Cerebellar cortex (tissue), 1 donor: Measurements from ENCODE around the gene NUP214.
"Not testable (repeated sequence)": the region's sequence is repeated elsewhere in the genome, so short reads cannot be mapped to it uniquely, and the experiment has no call there.

Experiments used
- DNase-seq: peaks from one replicate; pipeline ENCODE4 v3.0.0-alpha.2; 2015; ENCODE audit warnings: low spot score

Gene NUP214

DNA sequence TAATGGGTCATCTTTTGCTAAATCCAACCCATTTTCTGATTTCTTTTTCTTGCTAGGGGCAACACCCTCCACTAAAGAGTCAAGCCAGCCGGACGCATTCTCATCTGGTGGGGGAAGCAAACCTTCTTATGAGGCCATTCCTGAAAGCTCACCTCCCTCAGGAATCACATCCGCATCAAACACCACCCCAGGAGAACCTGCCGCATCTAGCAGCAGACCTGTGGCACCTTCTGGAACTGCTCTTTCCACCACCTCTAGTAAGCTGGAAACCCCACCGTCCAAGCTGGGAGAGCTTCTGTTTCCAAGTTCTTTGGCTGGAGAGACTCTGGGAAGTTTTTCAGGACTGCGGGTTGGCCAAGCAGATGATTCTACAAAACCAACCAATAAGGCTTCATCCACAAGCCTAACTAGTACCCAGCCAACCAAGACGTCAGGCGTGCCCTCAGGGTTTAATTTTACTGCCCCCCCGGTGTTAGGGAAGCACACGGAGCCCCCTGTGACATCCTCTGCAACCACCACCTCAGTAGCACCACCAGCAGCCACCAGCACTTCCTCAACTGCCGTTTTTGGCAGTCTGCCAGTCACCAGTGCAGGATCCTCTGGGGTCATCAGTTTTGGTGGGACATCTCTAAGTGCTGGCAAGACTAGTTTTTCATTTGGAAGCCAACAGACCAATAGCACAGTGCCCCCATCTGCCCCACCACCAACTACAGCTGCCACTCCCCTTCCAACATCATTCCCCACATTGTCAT is 72.0 kb downstream of the NUP214 start:
- DNase-seq, result no peak

DNA sequence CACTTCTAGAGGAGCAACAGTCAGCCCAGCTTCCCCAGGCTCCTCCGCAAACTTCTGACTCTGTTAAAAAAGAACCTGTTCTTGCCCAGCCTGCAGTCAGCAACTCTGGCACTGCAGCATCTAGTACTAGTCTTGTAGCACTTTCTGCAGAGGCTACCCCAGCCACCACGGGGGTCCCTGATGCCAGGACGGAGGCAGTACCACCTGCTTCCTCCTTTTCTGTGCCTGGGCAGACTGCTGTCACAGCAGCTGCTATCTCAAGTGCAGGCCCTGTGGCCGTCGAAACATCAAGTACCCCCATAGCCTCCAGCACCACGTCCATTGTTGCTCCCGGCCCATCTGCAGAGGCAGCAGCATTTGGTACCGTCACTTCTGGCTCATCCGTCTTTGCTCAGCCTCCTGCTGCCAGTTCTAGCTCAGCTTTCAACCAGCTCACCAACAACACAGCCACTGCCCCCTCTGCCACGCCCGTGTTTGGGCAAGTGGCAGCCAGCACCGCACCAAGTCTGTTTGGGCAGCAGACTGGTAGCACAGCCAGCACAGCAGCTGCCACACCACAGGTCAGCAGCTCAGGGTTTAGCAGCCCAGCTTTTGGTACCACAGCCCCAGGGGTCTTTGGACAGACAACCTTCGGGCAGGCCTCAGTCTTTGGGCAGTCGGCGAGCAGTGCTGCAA is 72.8 kb downstream of the NUP214 start:
- DNase-seq, result no peak

DNA sequence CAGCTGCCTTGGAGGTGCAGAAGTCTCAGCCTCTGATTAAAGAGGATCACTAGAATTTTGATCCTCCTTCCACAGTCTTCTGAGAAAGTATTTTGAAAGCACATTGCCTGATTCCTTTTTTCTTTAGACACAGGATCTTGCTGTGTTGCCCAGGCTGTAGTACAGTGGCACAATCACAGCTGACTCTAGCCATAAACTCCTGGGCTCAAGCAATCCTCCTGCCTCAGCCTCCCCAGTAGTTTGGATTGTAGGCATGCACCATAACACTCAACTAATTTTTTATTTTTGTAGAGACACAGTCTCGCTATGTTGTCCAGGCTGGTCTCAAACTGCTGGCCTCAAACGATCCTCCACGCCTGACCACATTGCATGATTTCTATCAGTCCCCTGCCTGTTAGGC is 76.5 kb downstream of the NUP214 start:
- no peak for DNase-seq

DNA sequence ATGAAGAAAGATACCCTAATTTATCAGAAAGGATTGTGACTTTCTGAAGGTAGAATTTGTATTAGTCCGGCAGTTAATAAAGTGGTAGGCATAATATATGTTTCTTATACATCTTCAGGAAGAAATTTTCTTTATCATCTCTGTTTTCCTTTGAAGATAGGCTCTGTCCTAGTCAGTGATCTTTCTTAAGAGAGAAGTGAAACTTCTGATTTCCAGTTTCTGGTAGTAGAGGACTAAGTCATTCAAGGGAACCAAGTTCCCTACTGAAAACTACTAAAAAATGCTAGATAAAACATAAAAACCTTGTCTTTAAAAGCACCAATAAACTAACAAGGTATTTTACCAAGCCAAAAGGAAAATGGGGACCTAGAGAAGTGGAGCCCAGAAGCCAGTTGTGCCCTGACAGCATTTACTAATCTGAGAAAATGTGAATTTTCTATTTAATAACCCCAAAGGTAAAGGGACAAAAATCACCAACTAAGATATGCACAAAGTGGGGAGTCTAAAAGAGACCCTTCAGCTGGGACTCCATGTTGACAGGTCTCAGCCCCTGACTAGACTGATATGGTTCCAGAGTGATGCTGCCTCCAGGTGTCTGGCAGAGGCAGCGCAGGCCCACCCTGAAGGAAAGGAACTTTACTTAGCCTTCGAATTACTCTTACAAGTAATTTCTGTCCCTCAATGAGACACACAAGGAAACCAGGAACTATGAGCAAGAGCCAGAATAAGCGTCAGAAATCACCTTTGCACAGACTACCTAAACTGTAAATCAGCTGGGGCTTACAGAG is 78.2 kb downstream of the NUP214 start:
- no peak for DNase-seq

DNA sequence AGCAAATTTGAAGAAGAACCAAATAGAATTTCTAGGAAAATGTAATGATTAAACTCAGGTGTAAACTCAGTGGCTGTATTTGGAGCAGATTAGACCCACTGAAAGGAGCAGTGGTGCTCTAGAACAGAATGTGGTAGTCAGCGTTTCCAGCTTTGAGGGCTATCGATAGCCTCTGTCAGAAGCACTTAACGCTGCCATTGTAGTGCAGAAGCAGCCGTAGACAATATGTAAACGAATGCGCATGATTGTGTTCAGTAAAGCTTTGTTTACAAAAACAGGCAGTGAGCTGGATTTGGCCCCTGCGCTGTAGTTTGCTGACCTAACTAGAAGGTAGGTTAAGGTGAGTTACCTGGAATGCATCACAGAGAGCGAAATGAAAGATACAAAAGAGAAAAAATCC is 78.9 kb downstream of the NUP214 start:
- DNase-seq, result no peak

DNA sequence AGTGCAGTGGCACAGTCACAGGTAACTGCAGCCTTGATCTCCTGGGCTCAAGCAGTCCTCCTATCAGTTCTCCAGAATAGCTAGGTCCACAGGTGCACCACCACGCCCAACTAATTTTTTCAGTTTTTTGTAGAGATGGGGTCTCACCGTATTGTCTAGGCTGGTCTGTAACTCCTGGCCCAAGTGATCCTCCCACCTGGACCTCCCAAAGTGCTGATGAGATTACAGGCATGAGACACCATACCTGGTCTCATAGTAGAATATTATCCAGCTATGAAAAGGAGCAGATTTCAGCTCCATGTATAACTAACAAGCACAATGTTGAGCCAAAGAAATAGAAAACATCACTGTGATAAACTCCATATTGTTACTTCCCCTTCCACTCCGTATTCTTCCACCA is 81.1 kb downstream of the NUP214 start:
- DNase-seq, result no peak

DNA sequence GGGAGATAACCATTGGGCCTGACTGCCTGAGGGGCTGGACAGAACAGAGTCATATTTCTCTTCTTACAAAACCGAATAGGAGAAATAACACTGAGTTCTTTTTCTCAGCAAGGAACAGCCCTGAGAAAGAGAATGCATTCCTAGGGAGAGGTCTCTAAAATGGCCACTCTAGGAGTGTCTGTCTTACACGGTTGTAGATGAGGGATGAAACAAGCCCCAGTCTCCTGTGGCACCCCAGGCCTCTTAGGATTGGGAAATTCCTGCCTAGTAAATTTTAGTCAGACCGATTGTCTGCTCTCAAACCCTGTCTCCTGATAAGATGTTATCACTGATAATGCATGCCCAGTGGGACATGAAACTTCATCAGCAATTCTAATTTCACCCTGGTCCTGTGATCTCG is 86.5 kb downstream of the NUP214 start:
- not testable (repeated sequence) for DNase-seq

DNA sequence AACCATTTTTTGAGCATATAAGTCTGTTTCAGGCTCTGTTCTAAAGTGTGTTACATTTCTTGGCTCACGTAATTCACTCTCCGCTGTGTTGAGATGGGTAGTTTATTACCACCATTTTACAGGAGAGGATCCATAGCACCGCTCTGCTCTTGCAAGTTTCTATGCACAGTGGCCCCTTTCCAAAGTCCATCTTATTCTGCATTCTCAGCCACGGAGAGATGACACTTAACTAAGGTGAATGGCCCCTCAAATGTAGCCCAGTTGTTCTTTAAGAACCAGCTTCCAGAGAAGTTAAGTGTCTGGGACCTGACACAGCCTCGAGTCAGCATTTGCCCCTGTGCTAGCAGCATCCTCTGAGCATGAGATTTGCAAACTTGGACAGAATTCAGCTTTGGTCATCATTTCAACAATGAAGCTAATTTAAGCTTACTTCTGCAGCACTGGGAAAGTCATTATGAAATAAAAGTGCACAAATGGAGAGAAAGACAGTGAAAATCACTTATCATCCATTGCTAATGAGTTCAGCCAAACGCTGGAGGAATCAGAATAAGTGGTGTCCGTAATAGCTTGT is 89.0 kb downstream of the NUP214 start:
- no peak for DNase-seq

DNA sequence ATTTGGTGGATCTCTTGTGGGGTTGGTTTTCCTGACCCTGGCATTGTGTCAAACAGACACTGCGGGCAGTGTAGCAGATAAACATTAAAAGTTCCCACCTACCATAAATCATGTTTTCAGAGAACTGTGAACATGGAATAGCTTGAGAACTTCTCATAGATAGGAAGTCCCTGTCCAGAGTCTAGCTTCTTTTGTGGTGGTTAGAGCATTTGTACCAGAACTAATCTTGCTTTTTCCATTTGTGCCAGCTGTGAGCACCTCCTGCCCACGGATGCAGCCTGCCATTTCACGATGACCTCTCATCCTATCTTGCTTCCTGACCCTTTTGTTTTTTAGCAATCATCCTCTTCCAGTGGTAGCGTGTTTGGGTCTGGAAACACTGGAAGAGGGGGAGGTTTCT is 89.5 kb downstream of the NUP214 start:
- DNase-seq, result no peak

DNA sequence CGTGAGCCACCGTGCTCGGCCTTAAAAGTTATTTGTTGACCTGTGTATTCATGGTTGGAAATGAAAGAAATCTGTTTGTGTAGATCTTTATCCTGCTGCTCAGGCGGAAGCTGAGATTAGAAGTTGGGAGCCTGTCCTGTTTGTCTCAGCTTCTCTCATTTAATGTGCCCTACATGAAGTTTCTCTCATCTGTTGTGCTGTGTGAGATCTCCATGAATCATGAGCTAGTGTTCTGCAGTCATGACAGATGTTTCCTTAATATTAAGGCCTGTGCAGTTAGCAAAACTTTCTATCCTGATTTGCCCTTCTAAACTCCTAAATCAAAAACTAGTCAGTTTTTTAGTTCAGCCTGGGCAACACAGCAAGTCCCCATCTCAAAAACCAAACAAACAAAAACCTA is 91.4 kb downstream of the NUP214 start:
- no peak for DNase-seq

DNA sequence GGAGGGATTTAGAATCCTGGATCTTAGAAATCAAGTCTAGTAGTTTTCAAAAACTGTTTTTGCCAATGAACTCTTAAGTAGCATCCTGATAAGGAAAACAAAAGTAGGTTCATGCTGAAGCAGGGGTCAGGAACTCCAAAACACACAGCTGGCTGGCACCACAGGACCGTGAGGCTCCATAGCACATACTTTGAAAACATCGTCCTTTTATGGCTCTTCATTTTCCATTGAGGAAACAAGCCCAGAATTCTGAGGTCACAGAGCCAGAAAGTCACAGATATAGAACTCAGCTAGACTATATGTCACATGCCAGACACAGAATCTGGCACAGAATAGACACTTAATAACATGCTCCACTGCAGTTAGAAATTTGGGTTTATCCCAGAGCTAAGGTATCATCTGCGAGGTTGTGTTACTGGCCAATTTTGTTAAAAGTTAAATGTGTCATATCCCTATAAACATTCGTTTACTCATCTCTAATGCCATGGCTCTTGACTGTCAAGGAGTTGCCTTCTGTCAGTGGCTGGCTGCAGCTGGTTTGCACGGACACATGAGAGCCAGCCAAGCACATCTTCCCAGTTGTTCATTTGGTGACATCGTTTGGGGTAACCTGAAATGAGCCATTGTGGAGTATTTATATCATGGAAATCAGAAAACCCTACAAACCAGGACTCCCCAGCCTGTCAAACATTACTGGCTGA is 92.1 kb downstream of the NUP214 start:
- no peak for DNase-seq

DNA sequence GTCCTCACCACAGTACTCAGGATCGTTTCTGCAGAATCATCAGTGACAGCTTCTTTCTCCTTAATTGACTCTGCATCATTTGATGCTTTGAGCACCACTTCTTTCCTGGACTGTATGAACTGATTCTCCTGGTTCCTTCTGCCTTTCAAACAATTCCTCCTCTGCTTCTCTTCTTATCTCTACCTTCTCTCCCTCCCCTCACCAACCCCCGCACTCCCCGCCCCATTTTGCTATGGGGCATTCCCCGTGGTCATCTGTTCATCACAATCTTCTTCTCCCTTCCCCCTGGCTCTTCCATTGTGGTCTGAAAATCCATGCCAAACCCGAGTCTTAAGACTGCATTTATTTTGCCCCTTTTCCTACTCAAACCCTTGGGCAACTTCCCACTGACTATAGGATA is 93.0 kb downstream of the NUP214 start:
- DNase-seq, result no peak

DNA sequence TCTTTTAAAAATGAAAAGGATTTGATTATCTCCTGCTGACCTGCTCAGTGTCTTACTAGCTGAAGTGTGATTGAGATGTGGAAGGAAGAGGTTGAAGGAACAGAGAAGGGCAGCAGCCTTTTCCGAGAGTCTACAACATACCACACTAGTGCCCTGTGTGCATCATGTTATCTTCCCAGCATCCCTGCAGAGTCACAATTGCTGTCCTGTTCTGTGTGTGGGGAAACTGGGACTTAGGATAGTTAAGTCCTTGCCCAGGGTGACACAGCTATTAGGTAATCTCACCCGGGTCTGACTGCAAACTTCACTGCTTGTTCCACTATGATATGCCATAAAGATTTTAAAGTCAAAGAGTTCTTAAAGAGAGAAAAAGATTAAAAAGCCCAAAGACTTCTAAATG is 95.1 kb downstream of the NUP214 start:
- no peak for DNase-seq

DNA sequence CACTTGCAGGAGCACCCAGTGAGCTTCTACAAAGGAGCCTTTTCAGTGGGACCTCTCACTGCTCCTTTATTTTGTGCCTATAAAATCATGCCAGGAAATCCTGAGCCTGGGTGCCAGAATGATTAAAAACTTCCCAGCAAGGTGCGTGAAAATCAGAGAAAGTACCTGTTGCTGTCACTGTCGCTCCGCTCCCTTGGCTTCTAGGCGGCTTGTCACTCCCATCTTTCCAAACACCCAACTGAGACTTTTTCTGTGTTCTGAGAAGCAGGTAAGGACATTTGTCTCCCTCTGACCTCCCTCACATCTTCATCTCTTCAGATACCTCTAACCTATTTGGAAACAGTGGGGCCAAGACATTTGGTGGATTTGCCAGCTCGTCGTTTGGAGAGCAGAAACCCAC is 97.1 kb downstream of the NUP214 start:
- no peak for DNase-seq

DNA sequence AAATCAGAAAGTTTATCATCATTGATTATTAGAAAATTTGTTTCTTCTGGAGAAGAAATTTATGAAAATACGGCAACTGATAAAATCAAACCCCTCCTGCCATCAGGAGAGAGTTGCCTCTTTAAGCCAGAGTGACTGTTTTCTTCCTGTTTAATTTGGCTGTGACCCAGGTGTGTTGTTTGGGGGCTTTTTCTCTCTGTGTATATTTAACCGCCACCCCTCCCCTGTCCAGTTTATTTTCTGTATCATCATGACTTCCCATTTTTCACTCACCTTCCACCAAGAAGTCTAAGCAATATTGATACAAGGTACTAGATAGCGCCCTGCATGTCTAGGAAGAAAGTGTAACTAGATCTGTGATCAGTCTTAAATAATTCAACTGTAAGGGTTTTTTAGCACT is 100.8 kb downstream of the NUP214 start:
- DNase-seq, result no peak

DNA sequence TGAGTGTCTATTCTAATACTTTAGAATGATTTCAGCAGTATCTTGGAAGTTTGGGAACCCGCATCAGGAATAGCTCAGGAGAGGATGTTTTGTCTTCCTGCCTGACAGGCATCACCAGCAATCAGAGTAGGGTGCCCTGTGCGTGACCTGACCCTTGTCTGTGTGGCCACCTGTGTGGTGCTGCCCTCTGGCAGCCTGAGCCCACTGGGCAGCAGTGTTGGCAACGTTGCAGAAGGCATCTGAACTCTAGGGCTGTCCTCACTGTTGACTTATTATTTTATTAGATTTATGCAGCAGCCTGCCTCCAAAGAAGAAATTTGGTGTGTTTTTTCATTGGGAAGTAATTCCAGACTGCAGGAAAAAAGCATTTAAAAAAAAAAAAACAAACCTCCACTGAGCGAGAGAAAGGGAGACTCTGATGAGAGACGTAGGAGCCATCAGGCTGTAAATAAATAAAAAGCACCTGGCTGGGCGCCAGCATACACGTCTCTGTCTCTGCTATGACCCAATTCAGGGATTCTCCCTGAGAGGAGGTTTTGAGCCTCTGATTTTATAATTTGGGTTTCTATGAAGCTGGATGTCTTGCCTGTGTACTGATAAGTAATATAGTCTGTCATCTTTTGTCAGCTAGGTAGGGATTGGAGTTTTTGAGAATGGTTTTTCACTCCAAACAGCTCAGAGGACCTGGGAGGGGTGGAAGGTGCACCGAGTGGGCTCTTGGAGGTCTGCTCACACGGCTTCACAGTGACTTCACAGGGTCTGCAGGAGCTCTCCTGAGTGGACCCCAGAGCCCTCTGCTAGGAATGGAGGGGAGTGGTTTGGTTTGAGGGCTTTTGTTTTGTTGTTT is 101.9 kb downstream of the NUP214 start:
- DNase-seq, result peak; percentile 13

DNA sequence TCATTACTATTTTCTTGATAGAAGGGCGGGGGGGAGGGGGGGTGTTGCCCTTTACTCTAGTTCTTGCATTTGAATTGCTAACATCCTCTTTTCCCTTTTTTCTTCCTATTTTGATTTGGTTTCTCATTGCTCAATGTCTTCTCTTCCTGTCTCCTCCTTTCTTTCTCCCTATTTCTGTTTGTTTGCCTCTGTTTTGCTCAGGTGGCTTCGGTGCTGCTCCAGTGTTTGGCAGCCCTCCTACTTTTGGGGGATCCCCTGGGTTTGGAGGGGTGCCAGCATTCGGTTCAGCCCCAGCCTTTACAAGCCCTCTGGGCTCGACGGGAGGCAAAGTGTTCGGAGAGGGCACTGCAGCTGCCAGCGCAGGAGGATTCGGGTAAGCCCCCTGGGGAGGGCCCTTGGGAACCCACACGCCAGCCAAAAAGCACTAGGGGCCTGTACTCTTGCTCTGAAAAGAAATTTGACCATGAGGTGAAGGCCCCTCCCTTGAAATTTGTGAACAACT is 102.6 kb downstream of the NUP214 start:
- DNase-seq, result no peak

DNA sequence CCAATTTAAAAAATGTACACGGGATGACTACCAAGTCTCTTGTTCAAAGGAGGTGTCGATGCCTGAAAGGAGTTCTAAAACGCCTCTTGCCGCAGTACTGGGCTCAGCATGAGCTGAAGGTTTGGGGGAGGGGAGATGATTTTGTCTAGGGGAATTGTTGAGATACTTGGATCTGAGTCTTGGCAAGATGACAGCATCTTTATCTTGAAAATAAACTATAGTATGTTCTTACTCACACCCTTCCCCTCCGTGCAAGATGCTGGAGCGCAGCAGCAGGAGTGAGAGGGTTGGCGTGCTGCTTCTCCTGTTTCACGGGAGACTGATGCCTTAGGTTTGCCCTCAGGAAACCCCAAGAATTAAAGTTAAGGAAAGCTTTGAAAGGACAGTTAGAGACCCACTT is 103.6 kb downstream of the NUP214 start:
- no peak for DNase-seq

DNA sequence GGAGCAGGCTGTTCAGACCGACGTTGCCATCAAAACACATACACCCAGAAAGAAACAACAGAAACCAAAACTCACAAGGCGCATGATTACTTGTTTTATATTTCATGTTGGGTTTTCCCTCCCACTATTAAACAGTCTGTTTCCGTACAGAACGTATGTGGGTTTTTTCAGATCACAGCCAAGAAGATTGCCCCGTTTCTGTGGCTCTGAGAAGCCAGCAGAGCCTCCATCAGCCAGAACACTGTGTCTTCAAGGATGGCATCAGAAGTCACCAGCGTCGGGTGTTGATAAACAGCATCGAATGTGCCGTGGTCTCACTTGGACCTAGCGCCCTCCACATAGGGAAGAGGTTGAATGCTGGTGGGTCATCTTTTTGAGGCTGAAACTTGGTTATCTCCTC is 108.2 kb downstream of the NUP214 start:
- no peak for DNase-seq

DNA sequence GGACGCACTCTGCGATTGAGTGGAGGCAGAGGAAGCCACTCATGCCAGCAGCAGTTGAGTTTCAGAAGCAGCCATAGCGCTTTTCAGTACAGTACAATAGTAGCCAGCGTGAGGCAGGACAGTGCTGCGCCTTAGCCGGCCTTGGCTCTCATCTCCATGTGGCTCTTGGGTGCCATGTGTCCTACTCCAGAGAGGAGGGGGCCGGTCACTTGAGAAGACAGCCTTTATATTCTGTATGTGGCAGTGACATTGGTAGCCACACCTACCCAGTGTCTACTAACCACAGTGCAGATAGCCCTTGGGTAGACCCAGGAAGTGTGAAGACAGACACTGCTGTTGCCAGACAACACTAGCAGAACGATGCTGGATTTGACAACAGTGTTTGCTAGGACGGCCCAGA is 108.6 kb downstream of the NUP214 start:
- no peak for DNase-seq
